ENCODE results near the gene FAM234A. TPM values are rescaled to one million over a fixed set of nuclear protein-coding genes. Genes with fewer than 3 reads are reported as not detected.

FAM234A gene
- total and polyA plus RNA-seq, 2 donors (not counting 3 experiments of a cell fraction or from before 2014, with no cell fraction given), result 70.4 to 89.4 TPM

GRCh38 chr16:268141-269053 lies 33.8 kb downstream of the FAM234A start:
- H3K79me2 ChIP-seq (ENCODE audit: control insufficient read depth, insufficient read depth, low read length), result no peaks in the 10 kb centered on the region
- no peaks in the 10 kb centered on the region for H3K9me3 ChIP-seq (replicated peaks; ENCODE audit: control insufficient read depth, insufficient read depth, low read length)
- H4K20me1 ChIP-seq (replicated peaks; ENCODE audit: control insufficient read depth, extremely low read depth, insufficient read depth, low read length), result no peaks in the 10 kb centered on the region
- no peak overlapping the region for H3K4me3 ChIP-seq (replicated peaks in 1 of 3; ENCODE audit: insufficient read depth in 1 of 3, low read depth in 1 of 3, low read length in 3 of 3)
- CTCF ChIA-PET, result no interaction called here
- H3K9me1 ChIP-seq (replicated peaks; ENCODE audit: control insufficient read depth, extremely low read depth, insufficient read depth, low read length), result no peaks in the 10 kb centered on the region
- TF ChIP-seq MYC (IDR thresholded peaks at IDR 0.05; ENCODE audit: low read depth, low read length), result no peak
- TF ChIP-seq JUN (IDR thresholded peaks at IDR 0.05; ENCODE audit: borderline replicate concordance, insufficient read depth, insufficient read length, low read depth), result no peak
- TF ChIP-seq FOS (IDR thresholded peaks at IDR 0.05; ENCODE audit: borderline replicate concordance, insufficient read depth, low read length), result no peak
- TF ChIP-seq CTCF (IDR thresholded peaks at IDR 0.05; ENCODE audit: extremely low read depth in 1 of 2, insufficient read depth in 1 of 2, low read depth in 1 of 2, low read length in 2 of 2), result no peak
- TF ChIP-seq EZH2 (IDR thresholded peaks at IDR 0.05; ENCODE audit: borderline replicate concordance, low read depth, low read length, severe bottlenecking), result no peak
- TF ChIP-seq POLR2A (IDR thresholded peaks at IDR 0.05; ENCODE audit: low read depth, low read length), result no peak
- no peak for TF ChIP-seq GATA2 (IDR thresholded peaks at IDR 0.05; ENCODE audit: insufficient read depth, insufficient read length, low read depth, low read length)
- TF ChIP-seq MAX (IDR thresholded peaks at IDR 0.05; ENCODE audit: insufficient read depth, insufficient read length), result no peak
- no peak for TF ChIP-seq POLR2AphosphoS5 (IDR thresholded peaks at IDR 0.05; ENCODE audit: insufficient read depth, low read depth, low read length)
- DNase-seq (ENCODE audit: low read depth, low spot score), result no peak
- no peaks in the 10 kb centered on the region for H3K4me1 ChIP-seq (ENCODE audit: control insufficient read depth, extremely low read depth, insufficient read depth, low read length)
- H3K27me3 ChIP-seq (ENCODE audit: control insufficient read depth in 2 of 2, insufficient read depth in 2 of 2, low read length in 2 of 2), result no peaks in the 10 kb centered on the region
- H2AFZ ChIP-seq (ENCODE audit: low read depth, low read length), result no peak overlapping the region
- dilution Hi-C loops (cut with MboI; ENCODE audit: extremely low pct_ligation_motif_present, low sequenced_read_pairs), result no loop called here
- H3K27ac ChIP-seq (ENCODE audit: insufficient read depth, low read depth, low read length), result no peak overlapping the region
- POLR2A ChIA-PET, result no interaction called here
- no peak overlapping the region for H3K9ac ChIP-seq (replicated peaks; ENCODE audit: extremely low read depth, insufficient read depth, low read length)
- peaks cover 0 to 7% of the 10 kb centered on the region in 2 experiments for H3K36me3 ChIP-seq (ENCODE audit: control insufficient read depth in 2 of 2, extremely low read depth in 1 of 2, insufficient read depth in 2 of 2, low read length in 2 of 2)
- no TSS peak for BruUV-seq (replicated peaks)
- intact Hi-C loops (cut with micrococcal nuclease), result no loop called here
- no peak overlapping the region for H3K4me2 ChIP-seq (ENCODE audit: insufficient read depth, low read length)
- no peak for FAIRE-seq

Measured in endothelial cell of umbilical vein (primary cell).